Activated CD4-positive, alpha-beta memory T cell treated with anti-CD3 and anti-CD28 coated beads for 36 hours (primary cell): ENCODE measurements around the gene RNU7-1. TPM values are rescaled to one million over a fixed set of nuclear protein-coding genes. Genes with fewer than 3 reads are reported as not detected.

Experiments
- CTCF ChIA-PET: fragments of 350-600 bp; sonication (Branson Sonifier 250); formaldehyde crosslinking; loops from one replicate; lab custom pipeline; 2021; ENCODE audit warnings: antibody characterized with exemption, inconsistent platforms; lab: Charles Lee
- POLR2A ChIA-PET: fragments of 350-600 bp; sonication (Branson Sonifier 250); formaldehyde crosslinking; loops from one replicate; lab custom pipeline; 2021; ENCODE audit warnings: antibody characterized with exemption; lab: Charles Lee
- DNase-seq: peaks from one replicate; pipeline ENCODE4 v3.0.0-alpha.2; 2020
- H3K27ac Mint-ChIP-seq: one replicate; pipeline ENCODE4 v1.8.0; 2021; ENCODE audit warnings: mixed read lengths
- H3K27me3 Mint-ChIP-seq: one replicate; pipeline ENCODE4 v1.8.0; 2021; ENCODE audit warnings: mixed read lengths
- H3K36me3 Mint-ChIP-seq: one replicate; pipeline ENCODE4 v1.8.0; 2021; ENCODE audit warnings: mixed read lengths
- H3K4me1 Mint-ChIP-seq: one replicate; pipeline ENCODE4 v1.8.0; 2021; ENCODE audit warnings: low read depth, mixed read lengths
- H3K4me3 Mint-ChIP-seq: one replicate; pipeline ENCODE4 v1.8.0; 2021; ENCODE audit warnings: mild to moderate bottlenecking, mixed read lengths
- H3K9me3 Mint-ChIP-seq: one replicate; pipeline ENCODE4 v1.8.0; 2021; ENCODE audit warnings: mixed read lengths
- intact Hi-C: fragments of 100-400 bp; cut with micrococcal nuclease; formaldehyde crosslinking; loops from one replicate; pipeline ENCODE4 v1.15.1; 2023
- total RNA-seq, 2 experiments: library from RNA; stranded (reverse); gene quantifications; one replicate each; pipeline ENCODE4 v1.2.3, GENCODE V29; 2021

Gene RNU7-1
- total RNA-seq, 2 experiments from 2014 or later = not detected

DNA sequence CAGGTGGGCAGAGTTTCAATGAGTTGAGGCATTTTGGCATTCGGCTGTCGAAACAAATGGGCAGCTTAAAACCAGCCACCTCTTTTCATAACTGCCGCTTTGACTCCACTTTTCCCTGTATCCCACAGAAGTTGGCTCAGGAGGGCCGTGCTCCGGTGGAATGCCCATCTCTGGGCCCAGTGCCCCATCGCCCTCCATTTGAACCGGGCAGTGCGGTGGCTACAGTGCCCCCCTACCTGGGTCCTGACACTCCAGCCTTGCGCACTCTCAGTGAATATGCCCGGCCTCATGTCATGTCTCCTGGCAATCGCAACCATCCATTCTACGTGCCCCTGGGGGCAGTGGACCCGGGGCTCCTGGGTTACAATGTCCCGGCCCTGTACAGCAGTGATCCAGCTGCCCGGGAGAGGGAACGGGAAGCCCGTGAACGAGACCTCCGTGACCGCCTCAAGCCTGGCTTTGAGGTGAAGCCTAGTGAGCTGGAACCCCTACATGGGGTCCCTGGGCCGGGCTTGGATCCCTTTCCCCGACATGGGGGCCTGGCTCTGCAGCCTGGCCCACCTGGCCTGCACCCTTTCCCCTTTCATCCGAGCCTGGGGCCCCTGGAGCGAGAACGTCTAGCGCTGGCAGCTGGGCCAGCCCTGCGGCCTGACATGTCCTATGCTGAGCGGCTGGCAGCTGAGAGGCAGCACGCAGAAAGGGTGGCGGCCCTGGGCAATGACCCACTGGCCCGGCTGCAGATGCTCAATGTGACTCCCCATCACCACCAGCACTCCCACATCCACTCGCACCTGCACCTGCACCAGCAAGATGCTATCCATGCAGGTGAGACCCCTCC, 5.0 kb upstream of the RNU7-1 start:
- Mint-ChIP-seq H3K4me1 (peaks cover 45% of the 10 kb centered on the region), H3K36me3 (peaks cover 20% of the 10 kb centered on the region), H3K27ac (peak overlapping the region; percentile 94), H3K4me3 (peak overlapping the region; percentile 76), H3K9me3 (no peaks in the 10 kb centered on the region), H3K27me3 (peaks cover 2% of the 10 kb centered on the region)
- ChIA-PET CTCF (interaction anchor here (0.7 to 5.1 kb wide), 24 partner anchors 8 to 185 kb away, joined by 3 to 63 read pairs (median 6); partner anchors contain the start of genes ATN1, ENO2, MLF2 and SPSB2), POLR2A (interaction anchor here (0.8 to 3.2 kb wide), 23 partner anchors 8 to 186 kb away, joined by 3 to 33 read pairs (median 5); partner anchors contain the start of genes ATN1, CDCA3, EMG1 and ENO2)
- intact Hi-C loops = loop anchor here (1.0 kb wide), 1 partner anchor 14 kb away; no protein-coding TSS in a partner anchor
- no peak for DNase-seq

DNA sequence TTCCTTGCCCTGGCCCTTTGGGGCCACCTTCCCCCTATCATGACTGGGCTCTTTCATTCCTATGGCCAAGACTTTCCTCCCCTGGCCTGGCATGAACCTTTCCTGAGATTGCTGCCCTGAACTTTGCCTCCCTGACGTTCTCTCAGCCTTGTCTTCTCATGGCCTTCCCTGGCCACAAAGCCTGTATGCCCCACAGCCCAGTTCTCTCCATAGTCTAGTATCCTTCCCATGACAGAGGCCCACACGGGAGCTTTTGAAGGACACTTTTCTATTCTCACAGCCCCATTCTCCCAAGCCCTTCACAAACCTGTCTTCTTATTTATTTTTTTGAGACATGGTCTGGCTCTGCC, 4.5 kb upstream of the RNU7-1 start:
- Mint-ChIP-seq H3K9me3 (no peaks in the 10 kb centered on the region), H3K4me3 (peak overlapping the region; percentile 4), H3K4me1 (peaks cover 45% of the 10 kb centered on the region), H3K27ac (peak overlapping the region; percentile 94), H3K27me3 (peaks cover 6% of the 10 kb centered on the region), H3K36me3 (peaks cover 26% of the 10 kb centered on the region)
- CTCF ChIA-PET = interaction anchor here (1.4 to 5.1 kb wide), 7 partner anchors 10 to 66 kb away, joined by 4 to 63 read pairs (median 6); partner anchors contain the start of gene SPSB2
- intact Hi-C loops = no loop called here
- DNase-seq = no peak
- POLR2A ChIA-PET = interaction anchor here (0.9 to 3.2 kb wide), 9 partner anchors 10 to 87 kb away, joined by 3 to 19 read pairs (median 5); partner anchors contain the start of genes CDCA3, EMG1, PHB2 and PTPN6

DNA sequence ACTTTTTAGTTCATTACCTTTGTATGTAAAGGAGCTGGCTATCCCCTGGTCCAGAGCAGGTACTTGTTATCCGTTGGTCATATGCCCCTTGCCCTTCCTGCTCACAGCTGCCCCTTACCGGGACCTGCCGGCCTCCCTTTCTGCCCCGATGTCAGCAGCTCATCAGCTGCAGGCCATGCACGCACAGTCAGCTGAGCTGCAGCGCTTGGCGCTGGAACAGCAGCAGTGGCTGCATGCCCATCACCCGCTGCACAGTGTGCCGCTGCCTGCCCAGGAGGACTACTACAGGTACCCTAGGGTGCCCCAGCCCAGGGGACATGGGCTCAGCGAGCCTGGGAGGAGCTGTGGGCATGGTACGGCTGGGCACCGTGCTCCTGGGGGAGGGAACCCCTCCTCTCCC, 2.3 kb upstream of the RNU7-1 start:
- Mint-ChIP-seq H3K4me1 (peaks cover 40% of the 10 kb centered on the region), H3K9me3 (no peaks in the 10 kb centered on the region), H3K4me3 (no peak overlapping the region), H3K27me3 (peaks cover 6% of the 10 kb centered on the region), H3K27ac (no peak overlapping the region), H3K36me3 (peaks cover 28% of the 10 kb centered on the region)
- intact Hi-C loops = no loop called here
- no peak for DNase-seq
- ChIA-PET POLR2A (interaction anchor here (0.6 to 2.2 kb wide), 3 partner anchors 8 to 31 kb away, joined by 3 to 6 read pairs (median 3); no protein-coding TSS in a partner anchor), CTCF (interaction anchor here (1.0 to 5.1 kb wide), 4 partner anchors 8 to 24 kb away, joined by 4 to 63 read pairs (median 8); no protein-coding TSS in a partner anchor)

DNA sequence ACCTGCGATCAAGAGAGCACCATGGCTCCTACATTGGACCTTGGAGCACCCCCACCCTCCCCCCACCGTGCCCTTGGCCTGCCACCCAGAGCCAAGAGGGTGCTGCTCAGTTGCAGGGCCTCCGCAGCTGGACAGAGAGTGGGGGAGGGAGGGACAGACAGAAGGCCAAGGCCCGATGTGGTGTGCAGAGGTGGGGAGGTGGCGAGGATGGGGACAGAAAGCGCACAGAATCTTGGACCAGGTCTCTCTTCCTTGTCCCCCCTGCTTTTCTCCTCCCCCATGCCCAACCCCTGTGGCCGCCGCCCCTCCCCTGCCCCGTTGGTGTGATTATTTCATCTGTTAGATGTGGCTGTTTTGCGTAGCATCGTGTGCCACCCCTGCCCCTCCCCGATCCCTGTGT, 1.8 kb upstream of the RNU7-1 start:
- H3K9me3 Mint-ChIP-seq = no peaks in the 10 kb centered on the region
- peak overlapping the region; percentile 100 for H3K27ac Mint-ChIP-seq
- peaks cover 24% of the 10 kb centered on the region for H3K36me3 Mint-ChIP-seq
- CTCF ChIA-PET = interaction anchor here (1.0 to 15.9 kb wide), 3 partner anchors 12 to 23 kb away, joined by 4 to 586 read pairs (median 11); no protein-coding TSS in a partner anchor
- no peak overlapping the region for H3K4me3 Mint-ChIP-seq
- POLR2A ChIA-PET = interaction anchor here (2.2 to 11.8 kb wide), 2 partner anchors 18 to 19 kb away, joined by 6 to 507 read pairs; no protein-coding TSS in a partner anchor
- no peak for DNase-seq
- intact Hi-C loops = no loop called here
- peaks cover 6% of the 10 kb centered on the region for H3K27me3 Mint-ChIP-seq
- peaks cover 36% of the 10 kb centered on the region for H3K4me1 Mint-ChIP-seq

- Mint-ChIP-seq H3K27ac (peak overlapping the region; percentile 100), H3K36me3 (peaks cover 24% of the 10 kb centered on the region), H3K9me3 (no peaks in the 10 kb centered on the region), H3K4me1 (peaks cover 39% of the 10 kb centered on the region), H3K27me3 (peaks cover 6% of the 10 kb centered on the region), H3K4me3 (no peak overlapping the region)
- ChIA-PET POLR2A (interaction anchor here (2.4 to 11.8 kb wide), 4 partner anchors 10 to 90 kb away, joined by 14 to 507 read pairs (median 29); partner anchors contain the start of genes CDCA3 and USP5), CTCF (interaction anchor here (0.9 to 15.9 kb wide), 2 partner anchors 17 to 18 kb away, joined by 5 to 586 read pairs; no protein-coding TSS in a partner anchor)
- no peak for DNase-seq
- intact Hi-C loops = no loop called here
Observed at GRCh38 chr12:6942331-6942665, 1.3 kb upstream of the RNU7-1 start.

DNA sequence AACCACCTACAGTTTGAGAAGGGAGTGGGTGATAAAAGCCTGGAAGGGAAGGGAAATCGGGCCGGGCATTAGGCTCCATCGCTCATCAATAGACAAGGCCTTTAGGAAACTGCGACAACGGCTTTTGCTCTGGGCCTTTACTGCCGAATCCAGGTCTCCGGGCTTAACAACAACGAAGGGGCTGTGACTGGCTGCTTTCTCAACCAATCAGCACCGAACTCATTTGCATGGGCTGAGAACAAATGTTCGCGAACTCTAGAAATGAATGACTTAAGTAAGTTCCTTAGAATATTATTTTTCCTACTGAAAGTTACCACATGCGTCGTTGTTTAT, 261 bp upstream of the RNU7-1 start:
- peak overlapping the region; percentile 100 for H3K27ac Mint-ChIP-seq
- peaks cover 48% of the 10 kb centered on the region for H3K4me1 Mint-ChIP-seq
- peaks cover 25% of the 10 kb centered on the region for H3K36me3 Mint-ChIP-seq
- H3K9me3 Mint-ChIP-seq = no peaks in the 10 kb centered on the region
- ChIA-PET CTCF (interaction anchor here (0.7 to 15.9 kb wide), 15 partner anchors 9 to 165 kb away, joined by 3 to 586 read pairs (median 7); partner anchors contain the start of genes C1RL, LPCAT3 and SPSB2), POLR2A (interaction anchor here (0.6 to 11.8 kb wide), 31 partner anchors 7 to 1017 kb away, joined by 3 to 507 read pairs (median 5); partner anchors contain the start of genes ATN1, C1RL, CDCA3 and COPS7A)
- H3K4me3 Mint-ChIP-seq = peak overlapping the region; percentile 90
- peak; percentile 87 for DNase-seq
- H3K27me3 Mint-ChIP-seq = peaks cover 6% of the 10 kb centered on the region
- intact Hi-C loops = loop anchor here (1.0 kb wide), 3 partner anchors 52 to 149 kb away; partner anchors contain the start of genes C1R and LPCAT3

- Mint-ChIP-seq H3K4me1 (peaks cover 56% of the 10 kb centered on the region), H3K4me3 (peak overlapping the region; percentile 90), H3K9me3 (no peaks in the 10 kb centered on the region), H3K27ac (peak overlapping the region; percentile 100), H3K36me3 (peaks cover 25% of the 10 kb centered on the region), H3K27me3 (peaks cover 6% of the 10 kb centered on the region)
- peak; percentile 95 for DNase-seq
- CTCF ChIA-PET = interaction anchor here (0.6 to 15.9 kb wide), 24 partner anchors 8 to 249 kb away, joined by 3 to 586 read pairs (median 5); partner anchors contain the start of genes C1R, C1RL, EMG1 and LPCAT3
- intact Hi-C loops = loop anchor here (1.0 kb wide), 8 partner anchors 9 to 164 kb away; partner anchors contain the start of genes EMG1, PHB2 and USP5
- POLR2A ChIA-PET = interaction anchor here (0.7 to 11.8 kb wide), 35 partner anchors 8 to 342 kb away, joined by 3 to 507 read pairs (median 5); partner anchors contain the start of genes ATN1, C1RL, CDCA3 and COPS7A
Observed at GRCh38 chr12:6944381-6945186, 968 bp downstream of the RNU7-1 start.

DNA sequence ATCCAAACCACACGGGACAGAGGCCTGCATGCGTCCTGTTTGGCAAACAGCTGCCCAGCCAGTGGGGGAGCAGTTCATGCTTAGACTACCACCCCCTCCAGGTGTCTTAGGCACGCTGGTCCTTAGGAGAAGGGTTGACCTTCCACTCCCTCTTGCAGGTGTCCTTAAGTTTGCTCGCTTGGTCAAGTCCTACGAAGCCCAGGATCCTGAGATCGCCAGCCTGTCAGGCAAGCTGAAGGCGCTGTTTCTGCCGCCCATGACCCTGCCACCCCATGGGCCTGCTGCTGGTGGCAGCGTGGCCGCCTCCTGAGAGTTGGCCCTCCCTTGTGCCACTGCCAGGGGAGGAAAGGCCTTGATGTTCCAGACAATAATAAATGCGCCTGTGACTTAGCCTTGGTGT, 2.0 kb downstream of the RNU7-1 start:
- H3K4me3 Mint-ChIP-seq = peak overlapping the region; percentile 90
- no peaks in the 10 kb centered on the region for H3K9me3 Mint-ChIP-seq
- no peak for DNase-seq
- peaks cover 25% of the 10 kb centered on the region for H3K36me3 Mint-ChIP-seq
- ChIA-PET CTCF (interaction anchor here (0.9 to 15.9 kb wide), 16 partner anchors 8 to 199 kb away, joined by 3 to 586 read pairs (median 8); partner anchors contain the start of genes C1R, C1RL, LPCAT3 and SPSB2), POLR2A (interaction anchor here (1.5 to 11.8 kb wide), 9 partner anchors 8 to 163 kb away, joined by 3 to 507 read pairs (median 18); partner anchors contain the start of genes C1RL, EMG1, PHB2 and SPSB2)
- intact Hi-C loops = no loop called here
- peaks cover 6% of the 10 kb centered on the region for H3K27me3 Mint-ChIP-seq
- peak overlapping the region; percentile 100 for H3K27ac Mint-ChIP-seq
- peaks cover 66% of the 10 kb centered on the region for H3K4me1 Mint-ChIP-seq

DNA sequence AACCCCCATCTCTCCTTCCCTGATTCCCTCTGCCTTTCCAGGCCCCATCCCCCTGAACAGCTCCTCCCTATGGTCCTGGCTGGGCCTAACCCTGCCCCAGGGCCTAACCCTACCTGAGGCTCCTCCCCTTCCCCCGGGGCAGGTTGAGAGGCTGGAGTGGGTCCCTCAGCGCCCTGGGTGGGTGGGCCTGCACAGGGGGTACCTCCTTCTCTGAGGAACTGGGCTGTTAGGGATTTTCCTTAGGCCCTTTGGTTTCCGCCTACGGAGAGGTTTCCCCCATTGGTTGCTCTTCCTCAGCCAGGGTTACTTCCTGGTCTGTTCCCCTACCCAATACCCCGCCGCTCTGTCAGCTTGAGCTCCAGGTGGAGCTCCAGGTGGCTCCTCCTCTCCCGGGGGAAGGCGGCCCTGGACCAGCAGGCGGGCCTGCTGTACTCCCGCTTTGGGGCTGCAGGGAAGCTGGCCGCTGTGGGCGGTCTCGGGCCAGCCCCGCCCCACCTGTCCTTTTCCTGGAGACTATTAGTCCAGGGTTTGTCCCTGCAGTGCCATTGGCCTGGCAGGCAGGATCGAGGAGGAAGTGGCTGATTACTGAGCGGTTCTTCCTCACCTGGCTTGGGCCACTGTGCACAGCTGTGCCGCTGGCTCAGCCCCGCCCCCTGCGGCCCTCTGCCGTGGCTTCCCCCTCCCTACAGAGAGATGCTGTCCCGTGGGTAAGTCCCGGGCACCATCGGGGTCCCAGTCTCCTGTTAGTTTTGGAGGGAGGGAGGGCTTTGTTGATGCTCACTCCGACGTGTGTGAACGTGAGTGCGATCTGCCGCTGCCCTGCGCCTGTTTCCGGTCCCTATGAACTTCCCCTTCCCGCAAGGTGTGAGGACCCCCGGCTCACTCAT, 2.7 kb downstream of the RNU7-1 start:
- peaks cover 68% of the 10 kb centered on the region for H3K4me1 Mint-ChIP-seq
- intact Hi-C loops = no loop called here
- H3K36me3 Mint-ChIP-seq = peaks cover 25% of the 10 kb centered on the region
- POLR2A ChIA-PET = interaction anchor here (1.5 to 11.8 kb wide), 7 partner anchors 8 to 162 kb away, joined by 3 to 507 read pairs (median 18); partner anchors contain the start of genes C1RL, EMG1, PHB2 and SPSB2
- peak; percentile 89 for DNase-seq
- H3K4me3 Mint-ChIP-seq = peak overlapping the region; percentile 90
- peak overlapping the region; percentile 100 for H3K27ac Mint-ChIP-seq
- peaks cover 6% of the 10 kb centered on the region for H3K27me3 Mint-ChIP-seq
- H3K9me3 Mint-ChIP-seq = no peaks in the 10 kb centered on the region
- CTCF ChIA-PET = interaction anchor here (0.6 to 15.9 kb wide), 14 partner anchors 8 to 198 kb away, joined by 3 to 586 read pairs (median 8); partner anchors contain the start of genes C1R, C1RL, LPCAT3 and SPSB2

DNA sequence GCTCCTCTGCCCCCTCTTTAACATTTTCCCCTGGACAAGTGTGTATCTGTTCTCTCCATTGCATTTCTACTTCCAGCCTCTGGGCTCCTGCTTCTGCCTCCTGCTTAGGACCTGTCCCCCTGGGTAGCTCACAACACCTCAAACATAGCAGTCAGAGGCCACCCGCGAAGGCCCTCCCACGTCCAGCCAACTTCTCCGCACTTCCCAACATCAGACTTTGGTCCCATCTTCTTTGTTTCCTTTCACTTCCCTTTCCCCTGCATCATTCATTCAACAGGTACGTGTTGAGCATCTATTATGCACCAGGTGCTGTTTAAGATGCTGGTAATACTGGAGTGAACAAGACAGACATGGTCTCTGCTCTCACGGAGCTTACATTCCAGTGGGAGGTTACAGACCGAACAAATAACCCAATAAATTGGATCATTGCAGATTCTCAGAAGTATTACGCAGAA, 3.3 kb downstream of the RNU7-1 start:
- Mint-ChIP-seq H3K27me3 (peaks cover 6% of the 10 kb centered on the region), H3K4me1 (peaks cover 68% of the 10 kb centered on the region), H3K27ac (peak overlapping the region; percentile 100), H3K4me3 (peak overlapping the region; percentile 90), H3K9me3 (no peaks in the 10 kb centered on the region), H3K36me3 (peaks cover 30% of the 10 kb centered on the region)
- DNase-seq = no peak
- intact Hi-C loops = no loop called here
- CTCF ChIA-PET = interaction anchor here (0.9 to 15.9 kb wide), 7 partner anchors 9 to 198 kb away, joined by 3 to 586 read pairs (median 10); partner anchors contain the start of gene LPCAT3
- POLR2A ChIA-PET = interaction anchor here (1.0 to 11.8 kb wide), 8 partner anchors 9 to 161 kb away, joined by 3 to 507 read pairs (median 12); partner anchors contain the start of genes C1RL, EMG1, PHB2 and SPSB2
